Adrenal gland (tissue), 5 donors: ENCODE measurements around the gene TMEM252.

Source experiments
- POLR2A ChIP-seq, 2 donors: fragments of 450-650 bp; IDR thresholded peaks; one replicate each; pipeline ENCODE4 v1.6.1; 2017; ENCODE audit warnings: antibody characterized with exemption in 2 of 2, mild to moderate bottlenecking in 2 of 2, moderate library complexity in 1 of 2
- TF ChIP-seq, protein P1 (sequence below), 6 experiments: fragments of 450-650 bp in 4 of 6; fragments of 200-600 bp in 2 of 6; sonication (generic) in 1 of 6; IDR thresholded peaks; 1 replicate in 5 of 6; 2 replicates in 1 of 6; pipeline versions ENCODE4 v1.5.1 to v1.8.0; 2016 to 2021; ENCODE audit warnings: antibody characterized with exemption in 6 of 6, mild to moderate bottlenecking in 2 of 6, moderate library complexity in 1 of 6
- donor health status: DM: no; HTN: no; CAD: no.

DNA sequence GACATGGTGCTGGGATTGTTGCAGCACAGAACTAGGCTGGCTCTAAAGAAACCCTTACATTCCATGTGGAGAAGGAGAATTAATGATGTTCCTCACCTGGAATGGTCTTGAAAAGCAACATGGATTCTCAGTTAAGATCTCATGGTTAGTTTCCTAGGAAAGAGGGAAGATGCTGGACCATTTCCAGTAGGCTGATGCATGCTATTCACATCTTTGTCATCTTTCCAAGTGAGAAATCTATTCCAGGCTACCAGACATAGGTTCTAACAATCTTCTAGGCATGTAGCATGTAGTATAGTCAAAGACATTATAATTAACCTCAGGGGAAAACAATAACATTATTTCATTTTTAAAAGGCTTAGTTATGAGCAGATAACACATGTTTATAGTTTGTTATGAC lies 44.3 kb downstream of the TMEM252 start:
- TF ChIP-seq, protein P1, sequence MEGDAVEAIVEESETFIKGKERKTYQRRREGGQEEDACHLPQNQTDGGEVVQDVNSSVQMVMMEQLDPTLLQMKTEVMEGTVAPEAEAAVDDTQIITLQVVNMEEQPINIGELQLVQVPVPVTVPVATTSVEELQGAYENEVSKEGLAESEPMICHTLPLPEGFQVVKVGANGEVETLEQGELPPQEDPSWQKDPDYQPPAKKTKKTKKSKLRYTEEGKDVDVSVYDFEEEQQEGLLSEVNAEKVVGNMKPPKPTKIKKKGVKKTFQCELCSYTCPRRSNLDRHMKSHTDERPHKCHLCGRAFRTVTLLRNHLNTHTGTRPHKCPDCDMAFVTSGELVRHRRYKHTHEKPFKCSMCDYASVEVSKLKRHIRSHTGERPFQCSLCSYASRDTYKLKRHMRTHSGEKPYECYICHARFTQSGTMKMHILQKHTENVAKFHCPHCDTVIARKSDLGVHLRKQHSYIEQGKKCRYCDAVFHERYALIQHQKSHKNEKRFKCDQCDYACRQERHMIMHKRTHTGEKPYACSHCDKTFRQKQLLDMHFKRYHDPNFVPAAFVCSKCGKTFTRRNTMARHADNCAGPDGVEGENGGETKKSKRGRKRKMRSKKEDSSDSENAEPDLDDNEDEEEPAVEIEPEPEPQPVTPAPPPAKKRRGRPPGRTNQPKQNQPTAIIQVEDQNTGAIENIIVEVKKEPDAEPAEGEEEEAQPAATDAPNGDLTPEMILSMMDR (IDR thresholded peaks at IDR 0.05), result no peak
- no peak for TF ChIP-seq POLR2A (IDR thresholded peaks at IDR 0.05)
